Left lung (tissue), 14 donors: ENCODE results near the gene CAPN13. TPM values are rescaled to one million over a fixed set of nuclear protein-coding genes. Genes with fewer than 3 reads are reported as not detected.

Source experiments
- ATAC-seq: fragments of 200-7000 bp; cut with Tn5 transposase; one replicate; pipeline ENCODE4 v1.9.1; 2020; ENCODE audit warnings: moderate library complexity
- DNase-seq, 4 donors: peaks; one replicate each; pipeline ENCODE4 v3.0.0-alpha.2; 2013 to 2020
- H3K27ac ChIP-seq, 2 donors: fragments of 200-600 bp; sonication (generic) in 1 of 2; one replicate each; pipeline versions ENCODE4 v1.5.0 to v1.8.0; 2020 to 2021
- H3K27me3 ChIP-seq, 2 donors: fragments of 200-600 bp; sonication (generic) in 1 of 2; one replicate each; pipeline versions ENCODE4 v1.5.0 to v1.8.0; 2020 to 2021
- H3K36me3 ChIP-seq, 2 donors: fragments of 200-600 bp; sonication (generic) in 1 of 2; one replicate each; pipeline versions ENCODE4 v1.5.0 to v1.8.0; 2020 to 2021
- H3K4me1 ChIP-seq, 2 donors: fragments of 200-600 bp; one replicate each; pipeline ENCODE4 v1.8.0; 2021
- H3K4me3 ChIP-seq, 2 donors: fragments of 200-600 bp; sonication (generic) in 1 of 2; one replicate each; pipeline versions ENCODE4 v1.5.0 to v1.8.0; 2020 to 2021; ENCODE audit warnings: mild to moderate bottlenecking in 1 of 2
- H3K9me3 ChIP-seq, 2 donors: fragments of 200-600 bp; sonication (generic) in 1 of 2; one replicate each; pipeline versions ENCODE4 v1.5.0 to v1.8.0; 2020 to 2021
- intact Hi-C, 2 donors: fragments of 100-400 bp; cut with DNase I; formaldehyde crosslinking; loops; one replicate each; pipeline versions ENCODE4 v1.11.2 to v1.14.2; 2022
- long read RNA-seq, 12 donors: library from polyadenylated mRNA in 2 of 12; unstranded in 2 of 12; transcript quantifications; one replicate each; pipeline ENCODE4 v2.0.0 and lab custom pipeline, GENCODE V29; 2019 to 2026
- polyA plus RNA-seq, 6 donors: library from polyadenylated mRNA; unstranded; fragments of 120-200 nt; gene quantifications; one replicate each; pipeline ENCODE4 v1.2.1, GENCODE V29; 2013; ENCODE audit not compliant: insufficient read length in 6 of 6
- total RNA-seq, 2 donors: library from RNA; stranded (reverse); fragmentation: NEBNext Ultra II Directional; extraction: Animal tissue kit (Norgen Biotek cat#: 25700); gene quantifications; one replicate each; pipeline ENCODE4 v1.2.1, GENCODE V29; 2021
- TF ChIP-seq, protein P1 (sequence below), 2 donors: fragments of 200-600 bp; sonication (generic) in 1 of 2; IDR thresholded peaks; one replicate each; pipeline versions ENCODE4 v1.5.0 to v1.8.0; 2021; ENCODE audit warnings: antibody characterized with exemption in 2 of 2
- donor health status: DM: no; HTN: yes; CAD: no.
- donor health status: DM: no; HTN: no; CAD: no.

The CAPN13 gene
- 10 to 100 TPM in 1 of 2 donors, 1 to 10 TPM in 1; 9.8 to 14.9 TPM for total RNA-seq
- polyA plus RNA-seq, result 1 to 10 TPM; 1.1 to 2.2 (median 1.4) TPM
- long read RNA-seq, donor 1, result 0 reads
- long read RNA-seq, donor 2, result 0 reads
- long read RNA-seq, donor 3, result 0 reads
- long read RNA-seq, donor 4, result 0 reads
- long read RNA-seq, donor 5, result 0 reads
- long read RNA-seq, donor 6, result 0 reads
- long read RNA-seq, donor 7, result 0 reads
- long read RNA-seq, donor 8, result 0 reads
- long read RNA-seq, donor 9, result 0 reads
- long read RNA-seq, donor 10, result 0 reads
- long read RNA-seq, donor 11, result 0 reads
- long read RNA-seq, donor 12, result 0 reads

GRCh38 chr2:30807249-30807648, at the start of gene CAPN13:
Gene CAPN13 (minus strand): TSS chr2:30807446. CDS start chr2:30787325, 20,121 bp downstream.
- no peak within 1 kb of the TSS for H3K4me3 ChIP-seq
- no peaks in the 10 kb centered on the region for H3K36me3 ChIP-seq
- H3K9me3 ChIP-seq, result no peaks in the 10 kb centered on the region
- intact Hi-C loops, result no loop called here
- no peaks in the 10 kb centered on the region for H3K27me3 ChIP-seq
- peak in 3 of 4 donors; percentile 24 to 57 (median 45) for DNase-seq
- H3K27ac ChIP-seq, result no peak within 1 kb of the TSS
- H3K4me1 ChIP-seq, result no peaks in the 10 kb centered on the region
- ATAC-seq, result peak; percentile 96
- TF ChIP-seq, protein P1, sequence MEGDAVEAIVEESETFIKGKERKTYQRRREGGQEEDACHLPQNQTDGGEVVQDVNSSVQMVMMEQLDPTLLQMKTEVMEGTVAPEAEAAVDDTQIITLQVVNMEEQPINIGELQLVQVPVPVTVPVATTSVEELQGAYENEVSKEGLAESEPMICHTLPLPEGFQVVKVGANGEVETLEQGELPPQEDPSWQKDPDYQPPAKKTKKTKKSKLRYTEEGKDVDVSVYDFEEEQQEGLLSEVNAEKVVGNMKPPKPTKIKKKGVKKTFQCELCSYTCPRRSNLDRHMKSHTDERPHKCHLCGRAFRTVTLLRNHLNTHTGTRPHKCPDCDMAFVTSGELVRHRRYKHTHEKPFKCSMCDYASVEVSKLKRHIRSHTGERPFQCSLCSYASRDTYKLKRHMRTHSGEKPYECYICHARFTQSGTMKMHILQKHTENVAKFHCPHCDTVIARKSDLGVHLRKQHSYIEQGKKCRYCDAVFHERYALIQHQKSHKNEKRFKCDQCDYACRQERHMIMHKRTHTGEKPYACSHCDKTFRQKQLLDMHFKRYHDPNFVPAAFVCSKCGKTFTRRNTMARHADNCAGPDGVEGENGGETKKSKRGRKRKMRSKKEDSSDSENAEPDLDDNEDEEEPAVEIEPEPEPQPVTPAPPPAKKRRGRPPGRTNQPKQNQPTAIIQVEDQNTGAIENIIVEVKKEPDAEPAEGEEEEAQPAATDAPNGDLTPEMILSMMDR (IDR thresholded peaks at IDR 0.05), result no peak

- DNase-seq (no peak), ATAC-seq (no peak)
- Histone ChIP-seq H3K4me1 (no peaks in the 10 kb centered on the region), H3K4me3 (no peak overlapping the region), H3K27me3 (no peaks in the 10 kb centered on the region), H3K27ac (no peak overlapping the region), H3K9me3 (peaks cover 0 to 12% of the 10 kb centered on the region in 2 donors), H3K36me3 (no peaks in the 10 kb centered on the region)
- intact Hi-C loops, result no loop called here
- TF ChIP-seq, protein P1 (IDR thresholded peaks at IDR 0.05), result no peak
Measured at GRCh38 chr2:30847841-30848240, 40.6 kb upstream of the CAPN13 start.

GRCh38 chr2:30847329-30847728, 40.1 kb upstream of the CAPN13 start:
- no peaks in the 10 kb centered on the region for H3K4me1 ChIP-seq
- TF ChIP-seq, protein P1 (IDR thresholded peaks at IDR 0.05), result no peak
- no peaks in the 10 kb centered on the region for H3K27me3 ChIP-seq
- ATAC-seq (no peak), DNase-seq (no peak)
- intact Hi-C loops, result no loop called here
- no peak overlapping the region for H3K4me3 ChIP-seq
- H3K36me3 ChIP-seq, result no peaks in the 10 kb centered on the region
- peaks cover 0 to 10% of the 10 kb centered on the region in 2 donors for H3K9me3 ChIP-seq
- no peak overlapping the region for H3K27ac ChIP-seq

DNA sequence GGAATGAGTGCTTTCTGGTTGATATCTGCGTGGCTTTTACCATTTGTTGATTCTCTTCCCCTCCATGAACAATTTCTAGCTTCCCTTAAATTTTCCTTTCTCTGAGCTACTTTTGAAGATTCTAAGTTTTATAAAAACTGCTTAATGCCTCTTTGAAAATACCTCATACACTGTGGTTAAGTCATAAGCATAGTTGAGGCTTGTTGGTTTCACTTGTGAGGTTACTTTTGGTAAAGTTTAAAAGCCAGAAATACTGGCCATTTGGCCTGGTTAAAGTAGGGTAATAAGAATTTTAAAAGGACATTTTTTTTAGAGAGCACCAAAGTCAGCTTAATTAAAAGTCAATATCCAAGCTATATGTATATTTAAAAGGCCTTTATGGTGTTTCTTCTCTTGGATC, 21.3 kb upstream of the CAPN13 start:
- ATAC-seq (no peak), DNase-seq (no peak)
- Histone ChIP-seq H3K4me3 (no peak overlapping the region), H3K27ac (no peak overlapping the region), H3K9me3 (peaks cover 0 to 16% of the 10 kb centered on the region in 2 donors), H3K36me3 (no peaks in the 10 kb centered on the region), H3K27me3 (no peaks in the 10 kb centered on the region), H3K4me1 (no peaks in the 10 kb centered on the region)
- intact Hi-C loops, result no loop called here
- TF ChIP-seq, protein P1 (IDR thresholded peaks at IDR 0.05), result no peak

DNA sequence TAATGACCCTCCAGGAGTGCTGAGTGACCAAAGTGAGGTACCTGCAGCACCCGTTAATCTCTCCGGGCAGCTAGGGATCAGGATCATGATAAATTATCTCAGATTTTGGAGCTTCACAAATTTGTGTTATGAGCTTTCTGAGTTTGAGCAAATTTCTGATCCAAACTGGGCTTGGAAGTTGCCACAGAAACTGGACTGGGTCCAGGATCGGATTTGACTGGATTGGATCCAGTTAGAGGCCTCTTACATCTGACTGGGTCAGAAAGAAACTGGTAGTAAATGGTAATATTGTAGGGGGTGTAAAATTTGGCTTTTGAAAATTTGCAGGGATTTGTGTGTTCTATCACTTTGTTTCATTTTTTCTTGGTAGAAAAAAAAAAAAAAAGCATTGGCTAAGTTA, 19.7 kb upstream of the CAPN13 start:
- TF ChIP-seq, protein P1 (IDR thresholded peaks at IDR 0.05), result no peak
- Histone ChIP-seq H3K4me3 (no peak overlapping the region), H3K27ac (no peak overlapping the region), H3K36me3 (no peaks in the 10 kb centered on the region), H3K4me1 (no peaks in the 10 kb centered on the region), H3K27me3 (no peaks in the 10 kb centered on the region), H3K9me3 (peaks cover 0 to 16% of the 10 kb centered on the region in 2 donors)
- ATAC-seq (no peak), DNase-seq (no peak)
- intact Hi-C loops, result no loop called here
